H1 (cell line): Measurements from ENCODE around the gene PALM3. TPM values are rescaled to one million over a fixed set of nuclear protein-coding genes. Genes with fewer than 3 reads are reported as not detected.

ENCODE experiments used
- CTCF ChIA-PET: fragments of 300-600 bp; sonication (Branson Sonifier 250); formaldehyde crosslinking; loops from one replicate; lab custom pipeline; 2021; ENCODE audit not compliant: partially characterized antibody; lab: Charles Lee
- POLR2A ChIA-PET: fragments of 300-600 bp; sonication (Branson Sonifier 250); formaldehyde crosslinking; loops from one replicate; lab custom pipeline; 2021; ENCODE audit warnings: inconsistent platforms; ENCODE audit not compliant: partially characterized antibody; lab: Charles Lee
- DNase-seq, 2 experiments: peaks; one replicate each; pipeline versions ENCODE4 v3.0.0 to v3.0.0-alpha.2; 2010 to 2022; ENCODE audit warnings: low spot score in 2 of 2, low read depth in 1 of 2, mixed read lengths in 1 of 2
- FAIRE-seq: peaks from 2 replicates; lab custom pipeline; 2011; peaks lifted over from hg19 to GRCh38; lab: Jason Lieb, UNC
- H2AFZ ChIP-seq: 2 replicates; pipeline ENCODE4 v1.8.1; 2012; ENCODE audit warnings: low read length, inconsistent platforms
- H2AK5ac ChIP-seq: 2 replicates; pipeline ENCODE4 v1.6.1; 2013; ENCODE audit warnings: low read depth, low read length
- H2BK120ac ChIP-seq: replicated peaks from 2 replicates; pipeline ENCODE3; 2013; ENCODE audit warnings: low read depth, low read length, inconsistent platforms
- H2BK12ac ChIP-seq: 2 replicates; pipeline ENCODE4 v1.6.1; 2013; ENCODE audit warnings: low read depth, low read length
- H2BK15ac ChIP-seq: 2 replicates; pipeline ENCODE4 v1.6.1; 2013; ENCODE audit warnings: low read length
- H2BK20ac ChIP-seq: 2 replicates; pipeline ENCODE4 v1.6.1; 2013; ENCODE audit warnings: low read length
- H2BK5ac ChIP-seq: 2 replicates; pipeline ENCODE4 v1.6.1; 2013; ENCODE audit warnings: low read depth, low read length
- H3K14ac ChIP-seq: 2 replicates; pipeline ENCODE4 v1.6.1; 2013; ENCODE audit warnings: inconsistent platforms; ENCODE audit not compliant: insufficient read length
- H3K18ac ChIP-seq: 2 replicates; pipeline ENCODE4 v1.6.1; 2013; ENCODE audit warnings: low read length; ENCODE audit errors: extremely low read depth
- H3K23ac ChIP-seq: 2 replicates; pipeline ENCODE4 v1.6.1; 2013; ENCODE audit warnings: inconsistent platforms; ENCODE audit not compliant: insufficient read length
- H3K23me2 ChIP-seq: 2 replicates; pipeline ENCODE4 v1.6.1; 2013; ENCODE audit warnings: low read depth, low read length
- H3K27ac ChIP-seq: 2 replicates; pipeline ENCODE4 v1.6.1; 2011; ENCODE audit warnings: low read depth, low read length, inconsistent platforms
- H3K27me3 ChIP-seq, 4 experiments: replicated peaks in 1 of 4; 1 replicate in 1 of 4; 2 replicates in 3 of 4; pipeline versions ENCODE4 v1.6.1 to v1.8.1; 2011 to 2013; ENCODE audit warnings: low read length in 3 of 4, mild to moderate bottlenecking in 3 of 4, inconsistent platforms in 2 of 4, mixed read lengths in 2 of 4, moderate library complexity in 1 of 4; ENCODE audit not compliant: control insufficient read depth in 3 of 4, insufficient read depth in 3 of 4; ENCODE audit errors: extremely low read depth in 1 of 4
- H3K36me3 ChIP-seq, 4 experiments: 2 replicates each; pipeline versions ENCODE4 v1.6.1 to v1.8.1; 2011 to 2013; ENCODE audit warnings: mild to moderate bottlenecking in 4 of 4, low read length in 3 of 4, moderate library complexity in 2 of 4, control low read depth in 1 of 4, inconsistent platforms in 1 of 4; ENCODE audit not compliant: insufficient read depth in 4 of 4, control insufficient read depth in 2 of 4
- H3K4ac ChIP-seq: replicated peaks from 2 replicates; pipeline ENCODE3; 2013; ENCODE audit warnings: low read length, low read depth, mixed read lengths, inconsistent platforms; ENCODE audit not compliant: insufficient read length
- H3K4me1 ChIP-seq, 4 experiments: replicated peaks in 1 of 4; 1 replicate in 1 of 4; 2 replicates in 3 of 4; pipeline versions ENCODE4 v1.6.1 to v1.8.1; 2011 to 2013; ENCODE audit warnings: low read length in 3 of 4, inconsistent platforms in 2 of 4, mixed read lengths in 1 of 4; ENCODE audit not compliant: insufficient read depth in 4 of 4, control insufficient read depth in 3 of 4
- H3K4me2 ChIP-seq, 2 experiments: 2 replicates each; pipeline versions ENCODE4 v1.6.1 to v1.8.1; 2011 to 2013; ENCODE audit warnings: low read depth in 2 of 2, low read length in 2 of 2, control low read depth in 1 of 2, inconsistent platforms in 1 of 2, mild to moderate bottlenecking in 1 of 2; ENCODE audit not compliant: insufficient read depth in 1 of 2
- H3K4me3 ChIP-seq, 4 experiments: fragments of 200-600, 300-600 bp in 1 of 4; sonication (generic), shearing (Covaris generic), sonication (Bioruptor Twin) in 1 of 4; 2 replicates each; pipeline versions ENCODE4 v1.5.1 to v1.8.1; 2011 to 2016; ENCODE audit warnings: low read length in 4 of 4, low read depth in 3 of 4, control low read depth in 2 of 4, inconsistent platforms in 2 of 4, mild to moderate bottlenecking in 2 of 4, mixed read lengths in 1 of 4, moderate library complexity in 1 of 4; ENCODE audit not compliant: insufficient read depth in 2 of 4; ENCODE audit errors: extremely low read depth in 1 of 4
- H3K56ac ChIP-seq: replicated peaks from 2 replicates; pipeline ENCODE3; 2013; ENCODE audit warnings: low read depth, mild to moderate bottlenecking, mixed read lengths, low read length, inconsistent platforms; ENCODE audit not compliant: insufficient read length
- H3K79me1 ChIP-seq: 2 replicates; pipeline ENCODE4 v1.6.1; 2013; ENCODE audit warnings: low read depth, low read length, control low read depth
- H3K79me2 ChIP-seq, 2 experiments: 2 replicates each; pipeline versions ENCODE4 v1.6.1 to v1.8.1; 2012 to 2013; ENCODE audit warnings: low read length in 2 of 2, mild to moderate bottlenecking in 2 of 2, inconsistent platforms in 1 of 2; ENCODE audit not compliant: insufficient read depth in 2 of 2, control insufficient read depth in 1 of 2
- H3K9ac ChIP-seq, 4 experiments: replicated peaks in 1 of 4; 1 replicate in 1 of 4; 2 replicates in 3 of 4; pipeline versions ENCODE4 v1.6.1 to v1.8.1; 2011 to 2013; ENCODE audit warnings: low read depth in 3 of 4, low read length in 3 of 4, control low read depth in 2 of 4, mild to moderate bottlenecking in 2 of 4, moderate library complexity in 2 of 4, inconsistent platforms in 1 of 4; ENCODE audit errors: extremely low read depth in 1 of 4
- H3K9me3 ChIP-seq, 2 experiments: 2 replicates each; pipeline versions ENCODE4 v1.6.1 to v1.8.1; 2012 to 2013; ENCODE audit warnings: mild to moderate bottlenecking in 2 of 2, moderate library complexity in 2 of 2, control low read depth in 1 of 2, inconsistent platforms in 1 of 2, low read depth in 1 of 2, low read length in 1 of 2, mixed read lengths in 1 of 2; ENCODE audit not compliant: insufficient read depth in 2 of 2
- H4K20me1 ChIP-seq, 2 experiments: replicated peaks in 1 of 2; 2 replicates each; pipeline versions ENCODE3 to v1.8.1; 2011 to 2013; ENCODE audit warnings: inconsistent platforms in 2 of 2, low read length in 2 of 2, mild to moderate bottlenecking in 1 of 2; ENCODE audit not compliant: insufficient read depth in 2 of 2, control insufficient read depth in 1 of 2
- H4K5ac ChIP-seq: 2 replicates; pipeline ENCODE4 v1.6.1; 2013; ENCODE audit warnings: low read length, low read depth, mixed read lengths, inconsistent platforms; ENCODE audit not compliant: insufficient read length
- H4K8ac ChIP-seq: 2 replicates; pipeline ENCODE4 v1.8.0; 2013; ENCODE audit warnings: mild to moderate bottlenecking, moderate library complexity, low read length, inconsistent platforms; ENCODE audit not compliant: insufficient read depth; ENCODE audit errors: extremely low read depth
- H4K91ac ChIP-seq: replicated peaks from 2 replicates; pipeline ENCODE3; 2013; ENCODE audit warnings: low read length, mixed read lengths, inconsistent platforms; ENCODE audit not compliant: insufficient read length
- BCL11A ChIP-seq, 2 experiments: IDR thresholded peaks; one replicate each; pipeline ENCODE4 v1.6.1; 2011; ENCODE audit warnings: low read depth in 2 of 2, low read length in 2 of 2, mild to moderate bottlenecking in 2 of 2
- BRCA1 ChIP-seq: IDR thresholded peaks from 2 replicates; pipeline ENCODE4 v1.6.1; 2012; ENCODE audit warnings: low read depth, low read length, improper control_type of control experiment
- CBX5 ChIP-seq: fragments of 300-800, 300-1000 bp; sonication (generic); IDR thresholded peaks from 2 replicates; pipeline ENCODE4 v1.7.1; 2016; ENCODE audit warnings: antibody characterized with exemption, low read length, low read depth
- CHD1 ChIP-seq: IDR thresholded peaks from 2 replicates; pipeline ENCODE4 v1.6.1; 2012; ENCODE audit warnings: low read depth, low read length, improper control_type of control experiment
- CTCF ChIP-seq, 3 experiments: IDR thresholded peaks; 1 replicate in 2 of 3; 2 replicates in 1 of 3; pipeline versions ENCODE4 v1.5.1 to v1.6.1; 2011; ENCODE audit warnings: low read length in 3 of 3, mild to moderate bottlenecking in 3 of 3, inconsistent platforms in 2 of 3, low read depth in 1 of 3, moderate library complexity in 1 of 3; ENCODE audit not compliant: insufficient read depth in 1 of 3; ENCODE audit errors: control extremely low read depth in 1 of 3
- KDM4A ChIP-seq: IDR thresholded peaks from one replicate; pipeline ENCODE4 v1.7.1; 2012; ENCODE audit warnings: low read depth, mild to moderate bottlenecking, moderate library complexity, low read length, inconsistent platforms; ENCODE audit not compliant: severe bottlenecking
- MAX ChIP-seq: IDR thresholded peaks from 2 replicates; pipeline ENCODE4 v1.6.1; 2012; ENCODE audit warnings: inconsistent platforms
- TAF1 ChIP-seq: IDR thresholded peaks from 2 replicates; pipeline ENCODE4 v1.6.1; 2011; ENCODE audit warnings: mild to moderate bottlenecking, low read depth, low read length
- TEAD4 ChIP-seq: IDR thresholded peaks from 2 replicates; pipeline ENCODE4 v1.6.1; 2012; ENCODE audit warnings: low read depth, low read length, inconsistent platforms, mixed read lengths
- WGBS, 2 experiments: shearing (Covaris generic) in 1 of 2; methylation state at CpG; one replicate each; pipeline versions ENCODE4 v1.1.6 to v1.1.7; 2013 to 2015; ENCODE audit warnings: low lambda C conversion rate in 2 of 2, mixed read lengths in 2 of 2, inconsistent platforms in 1 of 2, low coverage in 1 of 2, missing lambda C conversion rate in 1 of 2; ENCODE audit not compliant: insufficient replicate concordance in 2 of 2, insufficient coverage in 1 of 2, insufficient read length in 1 of 2; ENCODE audit errors: extremely low coverage in 1 of 2, missing lambda C conversion rate in 1 of 2; 5-methylcytosine and 5-hydroxymethylcytosine counted together
- polyA plus RNA-seq, 7 experiments: library from polyadenylated mRNA; depleted of rRNA in 3 of 7; stranded (reverse) in 5 of 7; unstranded in 2 of 7; fragments of >200 nt in 5 of 7; fragments of 200-250 nt in 2 of 7; gene quantifications; 1 replicate in 5 of 7; 2 replicates in 1 of 7; 4 replicates in 1 of 7; pipeline versions ENCODE4 v1.2.1 to v1.2.3, GENCODE V29; 2011 to 2013; ENCODE audit warnings: missing spikeins in 2 of 7, mixed read lengths in 2 of 7
- total RNA-seq: library from RNA; stranded (reverse); fragmentation: NEBNext Ultra II Directional; extraction: Animal tissue kit (Norgen Biotek cat#: 25700); gene quantifications from 2 replicates; pipeline ENCODE4 v1.2.1, GENCODE V29; 2021

PALM3 gene
- total and polyA plus RNA-seq, 2 of the 8 experiments (the other 6 are each of a cell fraction or from before 2014, with no cell fraction given), result 5.8 to 31.3 TPM

- Histone ChIP-seq H3K4me2 (peak overlapping the region; percentile 65 to 74), H2BK20ac (no peak overlapping the region), H3K4me3 (peak overlapping the region; percentile 42 to 78 (median 60)), H3K79me2 (no peaks in the 10 kb centered on the region), H3K14ac (no peak overlapping the region), H3K9me3 (peaks cover 8% of the 10 kb centered on the region in 2 experiments; a peak in 3 of 4 replicates), H3K23me2 (peaks cover 11% of the 10 kb centered on the region), H4K91ac (no peak overlapping the region), H2AK5ac (no peak overlapping the region), H4K5ac (no peak overlapping the region), H4K20me1 (peaks cover 4 to 8% of the 10 kb centered on the region in 2 experiments), H3K79me1 (no peaks in the 10 kb centered on the region), H3K56ac (no peak overlapping the region), H3K9ac (no peak overlapping the region), H3K18ac (no peak overlapping the region), H3K4me1 (peaks cover 3 to 5% (median 4%) of the 10 kb centered on the region in 4 experiments), H2BK15ac (no peak overlapping the region), H2BK12ac (no peak overlapping the region), H2AFZ (no peak overlapping the region), H3K23ac (no peak overlapping the region), H2BK5ac (no peak overlapping the region), H4K8ac (no peak overlapping the region; the same call in 1 of the 2 replicates), H3K36me3 (peaks cover 0 to 13% (median 4%) of the 10 kb centered on the region in 4 experiments; a peak in 3 of 8 replicates), H3K27me3 (peaks cover 0 to 6% (median 2%) of the 10 kb centered on the region in 4 experiments; a peak in 4 of 7 replicates), H3K4ac (no peak overlapping the region), H2BK120ac (no peak overlapping the region), H3K27ac (no peak overlapping the region)
- CTCF ChIA-PET, result interaction anchor here (1.0 to 1.8 kb wide), 4 partner anchors 15 to 291 kb away, joined by 4 to 6 read pairs (median 4); partner anchors contain the start of gene MISP3
- FAIRE-seq, result no peak
- POLR2A ChIA-PET, result interaction anchor here (1.0 to 1.1 kb wide), 3 partner anchors 25 to 263 kb away, joined by 3 read pairs; partner anchors contain the start of gene PRKACA
- 92% methylated on average over 28 of the region's 30 CpGs; no CpG with 5 or more reads in 1 of the 2 experiments for WGBS, 2 experiments
- no peak for DNase-seq
- TF ChIP-seq MAX (no peak), BRCA1 (no peak), BCL11A (IDR thresholded peaks at IDR 0.05; ENCODE audit: low read depth in 2 of 2, low read length in 2 of 2) (no peak), CTCF (IDR thresholded peaks at IDR 0.05; ENCODE audit: control extremely low read depth in 1 of 3, insufficient read depth in 1 of 3, low read depth in 1 of 3, low read length in 3 of 3) (no peak), TEAD4 (no peak), TAF1 (no peak), KDM4A (no peak), CHD1 (no peak), CBX5 (no peak)
These were observed 26.9 kb upstream of the PALM3 start for GRCh38 chr19:14088634-14089411.
